Progenitor cell of endocrine pancreas (in vitro differentiated cells): ENCODE measurements around the gene ENTPD6. TPM values are rescaled to one million over a fixed set of nuclear protein-coding genes. Genes with fewer than 3 reads are reported as not detected.

ENCODE experiments used
- DNase-seq: peaks from one replicate; pipeline ENCODE4 v3.0.0; 2021; ENCODE audit warnings: low spot score; ENCODE audit not compliant: unreplicated experiment
- H3K27ac Mint-ChIP-seq: 2 replicates; pipeline ENCODE4 v1.8.0; 2021; ENCODE audit warnings: mild to moderate bottlenecking, moderate library complexity, mixed read lengths
- H3K27me3 Mint-ChIP-seq: 2 replicates; pipeline ENCODE4 v1.8.0; 2021; ENCODE audit warnings: mixed read lengths
- H3K36me3 Mint-ChIP-seq: 2 replicates; pipeline ENCODE4 v1.8.0; 2022; ENCODE audit warnings: mixed read lengths; ENCODE audit not compliant: insufficient read depth
- H3K4me1 Mint-ChIP-seq: 2 replicates; pipeline ENCODE4 v1.8.0; 2021; ENCODE audit warnings: low read depth, mixed read lengths
- H3K4me3 Mint-ChIP-seq: 2 replicates; pipeline ENCODE4 v1.8.0; 2021; ENCODE audit warnings: low read depth, mild to moderate bottlenecking, moderate library complexity, mixed read lengths
- H3K9me3 Mint-ChIP-seq: 2 replicates; pipeline ENCODE4 v1.8.0; 2021; ENCODE audit warnings: low read depth, mixed read lengths
- CTCF ChIP-seq: fragments of 200-600 bp; sonication (generic); IDR thresholded peaks from one replicate; pipeline ENCODE4 v1.5.0; 2021; ENCODE audit warnings: antibody characterized with exemption, mild to moderate bottlenecking; ENCODE audit not compliant: unreplicated experiment
- total RNA-seq: library from RNA; stranded (reverse); gene quantifications from 2 replicates; pipeline ENCODE4 v1.2.1, GENCODE V29; 2021

Gene ENTPD6
- total RNA-seq, 1 donor from 2014 or later, result 85.1 TPM

GRCh38 chr20:25214426-25214790 is 18.9 kb downstream of the ENTPD6 start:
- no peak for TF ChIP-seq CTCF
- no peak for DNase-seq
- Mint-ChIP-seq H3K9me3 (no peaks in the 10 kb centered on the region), H3K4me3 (no peak overlapping the region), H3K4me1 (no peaks in the 10 kb centered on the region), H3K36me3 (peaks cover 6% of the 10 kb centered on the region), H3K27me3 (no peaks in the 10 kb centered on the region), H3K27ac (no peak overlapping the region)

GRCh38 chr20:25214819-25215218 is 19.3 kb downstream of the ENTPD6 start:
- no peak overlapping the region for H3K27ac Mint-ChIP-seq
- no peaks in the 10 kb centered on the region for H3K4me1 Mint-ChIP-seq
- no peak for TF ChIP-seq CTCF
- no peak overlapping the region for H3K4me3 Mint-ChIP-seq
- no peaks in the 10 kb centered on the region for H3K9me3 Mint-ChIP-seq
- H3K27me3 Mint-ChIP-seq, result no peaks in the 10 kb centered on the region
- no peak for DNase-seq
- H3K36me3 Mint-ChIP-seq, result peaks cover 5% of the 10 kb centered on the region

GRCh38 chr20:25215521-25215920 is 20.0 kb downstream of the ENTPD6 start:
- Mint-ChIP-seq H3K27me3 (no peaks in the 10 kb centered on the region), H3K4me3 (no peak overlapping the region), H3K27ac (no peak overlapping the region), H3K4me1 (no peaks in the 10 kb centered on the region), H3K9me3 (no peaks in the 10 kb centered on the region), H3K36me3 (peaks cover 4% of the 10 kb centered on the region)
- no peak for DNase-seq
- TF ChIP-seq CTCF, result no peak

GRCh38 chr20:25216199-25216945 is 20.9 kb downstream of the ENTPD6 start:
- H3K4me1 Mint-ChIP-seq, result no peaks in the 10 kb centered on the region
- H3K9me3 Mint-ChIP-seq, result no peaks in the 10 kb centered on the region
- no peak for TF ChIP-seq CTCF
- no peaks in the 10 kb centered on the region for H3K27me3 Mint-ChIP-seq
- no peak overlapping the region for H3K4me3 Mint-ChIP-seq
- no peak for DNase-seq
- peaks cover 5% of the 10 kb centered on the region for H3K36me3 Mint-ChIP-seq
- no peak overlapping the region for H3K27ac Mint-ChIP-seq

- no peak for TF ChIP-seq CTCF
- H3K36me3 Mint-ChIP-seq, result peaks cover 7% of the 10 kb centered on the region
- H3K27me3 Mint-ChIP-seq, result no peaks in the 10 kb centered on the region
- no peaks in the 10 kb centered on the region for H3K9me3 Mint-ChIP-seq
- H3K4me3 Mint-ChIP-seq, result no peak overlapping the region
- H3K27ac Mint-ChIP-seq, result no peak overlapping the region
- no peak for DNase-seq
- no peaks in the 10 kb centered on the region for H3K4me1 Mint-ChIP-seq
These were observed 21.9 kb downstream of the ENTPD6 start for GRCh38 chr20:25217161-25218108.
